SK-N-SH (cell line): ENCODE data around the gene TET2. TPM values are rescaled to one million over a fixed set of nuclear protein-coding genes. Genes with fewer than 3 reads are reported as not detected.

ENCODE experiments used
- CTCF ChIA-PET: fragments of 300-600, 350-600 bp; formaldehyde crosslinking; extraction: SDS; loops from one replicate; lab custom pipeline; 2021; lab: Yijun Ruan, JAX
- POLR2A ChIA-PET: fragments of 350-600 bp; sonication (Branson Sonifier 250); formaldehyde crosslinking; extraction: SDS; loops from one replicate; lab custom pipeline; 2020; ENCODE audit warnings: antibody characterized with exemption, inconsistent platforms; lab: Yijun Ruan, JAX
- DNase-seq: peaks from one replicate; pipeline ENCODE4 v3.0.0; 2012
- H2AFZ ChIP-seq: fragments of 200-600 bp; sonication (generic); 2 replicates; pipeline ENCODE4 v1.8.1; 2016; ENCODE audit warnings: antibody characterized with exemption, mild to moderate bottlenecking, low read depth
- H3F3A ChIP-seq: fragments of 200-600 bp; sonication (generic); replicated peaks from 2 replicates; pipeline ENCODE3; 2016; ENCODE audit warnings: antibody characterized with exemption, mild to moderate bottlenecking; ENCODE audit not compliant: insufficient read depth
- H3K27ac ChIP-seq, 2 experiments: fragments of 200-500 bp in 1 of 2; fragments of 200-600 bp in 1 of 2; sonication (Bioruptor generic) in 1 of 2; sonication (generic), shearing (Covaris generic) in 1 of 2; 2 replicates each; pipeline versions ENCODE4 v1.5.1 to v1.6.1; 2014 to 2016; ENCODE audit warnings: low read depth in 2 of 2, inconsistent platforms in 1 of 2, low read length in 1 of 2, mild to moderate bottlenecking in 1 of 2, mixed read lengths in 1 of 2
- H3K27me3 ChIP-seq: fragments of 200-600 bp; sonication (generic), shearing (Covaris generic); 2 replicates; pipeline ENCODE4 v1.6.1; 2016; ENCODE audit warnings: mixed run types; ENCODE audit not compliant: insufficient read depth
- H3K36me3 ChIP-seq, 2 experiments: fragments of 200-500 bp in 1 of 2; fragments of 200-600 bp in 1 of 2; sonication (Bioruptor generic) in 1 of 2; sonication (generic) in 1 of 2; replicated peaks in 1 of 2; 2 replicates each; pipeline versions ENCODE3 to v1.5.1; 2014 to 2016; ENCODE audit warnings: low read length in 1 of 2, mild to moderate bottlenecking in 1 of 2; ENCODE audit not compliant: insufficient read depth in 2 of 2, control insufficient read depth in 1 of 2
- H3K4me1 ChIP-seq, 2 experiments: fragments of 200-500 bp in 1 of 2; fragments of 200-600 bp in 1 of 2; sonication (Bioruptor generic) in 1 of 2; sonication (generic), shearing (Covaris generic) in 1 of 2; 2 replicates each; pipeline versions ENCODE4 v1.5.1 to v1.6.1; 2014 to 2016; ENCODE audit warnings: low read depth in 1 of 2, low read length in 1 of 2, mixed run types in 1 of 2; ENCODE audit not compliant: insufficient read depth in 2 of 2, control insufficient read depth in 1 of 2
- H3K4me2 ChIP-seq: fragments of 200-600 bp; sonication (generic), shearing (Covaris generic); 2 replicates; pipeline ENCODE4 v1.6.1; 2017; ENCODE audit warnings: mixed run types
- H3K4me3 ChIP-seq, 2 experiments: fragments of 200-500 bp in 1 of 2; fragments of 200-600 bp in 1 of 2; sonication (Bioruptor generic) in 1 of 2; sonication (generic), shearing (Covaris generic) in 1 of 2; 2 replicates each; pipeline versions ENCODE4 v1.5.1 to v1.8.1; 2014 to 2016; ENCODE audit warnings: low read depth in 2 of 2, inconsistent platforms in 1 of 2, low read length in 1 of 2, mild to moderate bottlenecking in 1 of 2, mixed read lengths in 1 of 2, moderate library complexity in 1 of 2
- H3K79me2 ChIP-seq: fragments of 200-600 bp; sonication (generic); 2 replicates; pipeline ENCODE4 v1.8.1; 2017; ENCODE audit warnings: mild to moderate bottlenecking; ENCODE audit not compliant: insufficient read depth
- H3K9ac ChIP-seq: fragments of 200-600 bp; sonication (generic); 2 replicates; pipeline ENCODE4 v1.6.1; 2017; ENCODE audit warnings: mixed run types
- H3K9me2 ChIP-seq: fragments of 200-600 bp; sonication (generic); 2 replicates; pipeline ENCODE4 v1.6.1; 2017; ENCODE audit warnings: mixed run types
- H3K9me3 ChIP-seq: fragments of 200-600 bp; sonication (generic); 2 replicates; pipeline ENCODE4 v1.6.1; 2017; ENCODE audit warnings: mixed run types, mild to moderate bottlenecking, moderate library complexity
- H4K20me1 ChIP-seq: fragments of 200-600 bp; sonication (generic); 2 replicates; pipeline ENCODE4 v1.6.1; 2017; ENCODE audit warnings: mild to moderate bottlenecking, mixed run types; ENCODE audit not compliant: insufficient read depth
- CHD2 ChIP-seq: fragments of 150-350 bp; IDR thresholded peaks from 2 replicates; pipeline ENCODE4 v1.6.1; 2018; ENCODE audit warnings: low read length; ENCODE audit not compliant: partially characterized antibody
- ELF1 ChIP-seq: IDR thresholded peaks from 2 replicates; pipeline ENCODE4 v1.4.0; 2012
- FOSL2 ChIP-seq: IDR thresholded peaks from 2 replicates; pipeline ENCODE4 v1.4.0; 2012; ENCODE audit warnings: low read depth, mild to moderate bottlenecking, moderate library complexity, borderline replicate concordance
- GABPA ChIP-seq: IDR thresholded peaks from 2 replicates; pipeline ENCODE4 v1.4.0; 2012; ENCODE audit warnings: low read depth, mild to moderate bottlenecking
- GATA2 ChIP-seq: sonication (generic); formaldehyde crosslinking; IDR thresholded peaks from 2 replicates; pipeline ENCODE4 v1.5.0; 2020; ENCODE audit warnings: mild to moderate bottlenecking, missing genetic modification reagents
- MEF2A ChIP-seq: IDR thresholded peaks from 2 replicates; pipeline ENCODE4 v1.4.0; 2012; ENCODE audit warnings: low read depth, borderline replicate concordance
- NFIC ChIP-seq: IDR thresholded peaks from 2 replicates; pipeline ENCODE4 v1.4.0; 2012; ENCODE audit warnings: borderline replicate concordance
- NRF1 ChIP-seq: IDR thresholded peaks from 2 replicates; pipeline ENCODE4 v1.6.1; 2012; ENCODE audit warnings: low read depth, mild to moderate bottlenecking, low read length
- POLR2AphosphoS5 ChIP-seq: IDR thresholded peaks from 2 replicates; pipeline ENCODE4 v1.6.1; 2012; ENCODE audit warnings: low read depth, low read length
- RAD21 ChIP-seq: IDR thresholded peaks from 2 replicates; pipeline ENCODE4 v1.6.1; 2012; ENCODE audit warnings: mild to moderate bottlenecking, low read length
- RCOR1 ChIP-seq: fragments of 150-350 bp; IDR thresholded peaks from 2 replicates; pipeline ENCODE4 v1.6.1; 2017; ENCODE audit warnings: antibody characterized with exemption, low read length
- RFX5 ChIP-seq: IDR thresholded peaks from 2 replicates; pipeline ENCODE4 v1.6.1; 2012; ENCODE audit warnings: mild to moderate bottlenecking, improper control_type of control experiment, low read length
- SMC3 ChIP-seq: IDR thresholded peaks from 2 replicates; pipeline ENCODE4 v1.6.1; 2012; ENCODE audit warnings: low read depth, low read length, improper control_type of control experiment
- TAF1 ChIP-seq: IDR thresholded peaks from 2 replicates; pipeline ENCODE4 v1.6.1; 2012; ENCODE audit warnings: low read depth, mild to moderate bottlenecking, low read length, moderate library complexity, borderline replicate concordance
- YY1 ChIP-seq: IDR thresholded peaks from 2 replicates; pipeline ENCODE4 v1.4.0; 2012; ENCODE audit warnings: low read depth, mild to moderate bottlenecking
- WGBS: methylation state at CpG from one replicate; pipeline ENCODE4 v1.1.6; 2017; ENCODE audit warnings: low lambda C conversion rate; 5-methylcytosine and 5-hydroxymethylcytosine counted together
- polyA plus RNA-seq, 3 experiments: library from polyadenylated mRNA; depleted of rRNA; stranded (reverse); fragments of >200 nt; gene quantifications; 2 replicates each; pipeline ENCODE4 v1.2.3, GENCODE V29; 2012
- TF ChIP-seq, protein P1 (sequence below): fragments of 150-350 bp; IDR thresholded peaks from 2 replicates; pipeline ENCODE4 v1.6.1; 2017; ENCODE audit warnings: antibody characterized with exemption, low read length, low read depth, borderline replicate concordance
- TF ChIP-seq, protein P2 (sequence below): IDR thresholded peaks from 2 replicates; pipeline ENCODE4 v1.6.1; 2012; ENCODE audit warnings: mild to moderate bottlenecking, low read depth, low read length, moderate library complexity
- TF ChIP-seq, protein P3 (sequence below): IDR thresholded peaks from 2 replicates; pipeline ENCODE4 v1.4.0; 2012; ENCODE audit warnings: low read depth, borderline replicate concordance

The TET2 gene
- polyA plus RNA-seq, 1 of the 3 experiments (the other 2 are of a cell fraction): 3.5 TPM

DNA sequence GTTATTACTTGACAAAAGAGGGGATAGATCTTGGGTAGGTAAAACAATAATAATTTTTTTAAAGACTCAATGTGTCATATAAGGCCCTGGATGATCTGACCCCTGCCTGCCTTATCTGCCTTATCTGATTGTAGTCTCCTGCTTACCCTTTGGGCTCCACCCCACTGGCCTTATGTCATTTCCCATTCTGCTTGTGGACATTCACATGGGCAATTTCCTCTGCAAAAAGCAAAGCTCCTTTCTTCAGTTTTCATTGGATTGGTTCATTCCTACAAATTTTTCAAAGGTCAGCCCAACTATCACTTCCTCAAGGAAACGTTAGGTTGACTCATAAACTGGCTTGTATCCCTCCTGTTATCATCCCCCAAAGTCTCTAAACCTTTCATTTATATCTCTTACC lies 15.7 kb upstream of the TET2 start:
- H3K9ac ChIP-seq: no peak overlapping the region
- no peaks in the 10 kb centered on the region for H3K9me2 ChIP-seq
- no peaks in the 10 kb centered on the region for H4K20me1 ChIP-seq
- TF ChIP-seq GABPA (no peak), MEF2A (no peak), CHD2 (no peak), ELF1 (no peak), GATA2 (no peak), POLR2AphosphoS5 (no peak), NFIC (no peak), RCOR1 (no peak), SMC3 (no peak), FOSL2 (no peak)
- 82% methylated on average over 1 of the region's 1 CpG for WGBS
- no peaks in the 10 kb centered on the region for H3K79me2 ChIP-seq
- H2AFZ ChIP-seq: no peak overlapping the region
- no peak for DNase-seq
- peaks cover 0 to 2% of the 10 kb centered on the region in 2 experiments; a peak in 1 of 4 replicates for H3K4me1 ChIP-seq
- no peaks in the 10 kb centered on the region for H3K27me3 ChIP-seq
- ChIA-PET CTCF (interaction anchor here (1.1 to 2.2 kb wide), 3 partner anchors 10 to 342 kb away, joined by 4 to 16 read pairs (median 4); partner anchors contain the start of gene PPA2), POLR2A (no interaction called here)
- no peak overlapping the region for H3K27ac ChIP-seq
- no peaks in the 10 kb centered on the region for H3K9me3 ChIP-seq
- no peak overlapping the region for H3K4me3 ChIP-seq
- no peaks in the 10 kb centered on the region for H3K36me3 ChIP-seq
- H3K4me2 ChIP-seq: no peak overlapping the region
- H3F3A ChIP-seq: no peaks in the 10 kb centered on the region

DNA sequence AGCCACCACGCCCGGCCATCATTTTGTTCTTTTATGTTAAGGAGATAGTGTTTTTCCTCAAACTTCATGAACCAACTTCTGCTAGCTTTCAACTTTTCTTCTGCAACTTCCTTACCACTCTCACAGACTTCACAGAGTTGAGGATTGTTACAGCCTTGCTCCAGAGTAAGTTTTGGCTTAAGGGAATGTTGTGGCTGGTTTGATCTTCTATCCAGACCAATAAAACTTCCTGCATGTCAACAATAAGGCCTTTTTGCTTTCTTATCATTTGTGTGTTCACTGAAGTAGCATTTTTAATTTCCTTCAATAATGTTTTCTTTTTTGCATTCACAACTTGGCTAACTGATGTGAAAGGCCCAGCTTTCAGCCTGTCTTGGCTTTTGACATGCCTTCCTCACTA lies 12.7 kb upstream of the TET2 start:
- Histone ChIP-seq H3K9ac (no peak overlapping the region), H4K20me1 (no peaks in the 10 kb centered on the region), H3K9me2 (no peaks in the 10 kb centered on the region), H3K27me3 (no peaks in the 10 kb centered on the region), H3K36me3 (no peaks in the 10 kb centered on the region), H2AFZ (no peak overlapping the region), H3K27ac (no peak overlapping the region), H3K4me2 (no peak overlapping the region), H3K9me3 (no peaks in the 10 kb centered on the region), H3K79me2 (no peaks in the 10 kb centered on the region), H3K4me3 (no peak overlapping the region), H3F3A (no peaks in the 10 kb centered on the region), H3K4me1 (no peaks in the 10 kb centered on the region)
- CTCF ChIA-PET: interaction anchor here (1.5 kb wide), 1 partner anchor 340 kb away, joined by 8 read pairs; the partner anchor contains the start of gene PPA2
- POLR2A ChIA-PET: no interaction called here
- no peak for DNase-seq
- WGBS: 96% methylated on average over 2 of the region's 2 CpGs
- no peak for TF ChIP-seq NRF1
- TF ChIP-seq, protein P1, sequence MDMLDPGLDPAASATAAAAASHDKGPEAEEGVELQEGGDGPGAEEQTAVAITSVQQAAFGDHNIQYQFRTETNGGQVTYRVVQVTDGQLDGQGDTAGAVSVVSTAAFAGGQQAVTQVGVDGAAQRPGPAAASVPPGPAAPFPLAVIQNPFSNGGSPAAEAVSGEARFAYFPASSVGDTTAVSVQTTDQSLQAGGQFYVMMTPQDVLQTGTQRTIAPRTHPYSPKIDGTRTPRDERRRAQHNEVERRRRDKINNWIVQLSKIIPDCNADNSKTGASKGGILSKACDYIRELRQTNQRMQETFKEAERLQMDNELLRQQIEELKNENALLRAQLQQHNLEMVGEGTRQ: no peak
- TF ChIP-seq, protein P2, sequence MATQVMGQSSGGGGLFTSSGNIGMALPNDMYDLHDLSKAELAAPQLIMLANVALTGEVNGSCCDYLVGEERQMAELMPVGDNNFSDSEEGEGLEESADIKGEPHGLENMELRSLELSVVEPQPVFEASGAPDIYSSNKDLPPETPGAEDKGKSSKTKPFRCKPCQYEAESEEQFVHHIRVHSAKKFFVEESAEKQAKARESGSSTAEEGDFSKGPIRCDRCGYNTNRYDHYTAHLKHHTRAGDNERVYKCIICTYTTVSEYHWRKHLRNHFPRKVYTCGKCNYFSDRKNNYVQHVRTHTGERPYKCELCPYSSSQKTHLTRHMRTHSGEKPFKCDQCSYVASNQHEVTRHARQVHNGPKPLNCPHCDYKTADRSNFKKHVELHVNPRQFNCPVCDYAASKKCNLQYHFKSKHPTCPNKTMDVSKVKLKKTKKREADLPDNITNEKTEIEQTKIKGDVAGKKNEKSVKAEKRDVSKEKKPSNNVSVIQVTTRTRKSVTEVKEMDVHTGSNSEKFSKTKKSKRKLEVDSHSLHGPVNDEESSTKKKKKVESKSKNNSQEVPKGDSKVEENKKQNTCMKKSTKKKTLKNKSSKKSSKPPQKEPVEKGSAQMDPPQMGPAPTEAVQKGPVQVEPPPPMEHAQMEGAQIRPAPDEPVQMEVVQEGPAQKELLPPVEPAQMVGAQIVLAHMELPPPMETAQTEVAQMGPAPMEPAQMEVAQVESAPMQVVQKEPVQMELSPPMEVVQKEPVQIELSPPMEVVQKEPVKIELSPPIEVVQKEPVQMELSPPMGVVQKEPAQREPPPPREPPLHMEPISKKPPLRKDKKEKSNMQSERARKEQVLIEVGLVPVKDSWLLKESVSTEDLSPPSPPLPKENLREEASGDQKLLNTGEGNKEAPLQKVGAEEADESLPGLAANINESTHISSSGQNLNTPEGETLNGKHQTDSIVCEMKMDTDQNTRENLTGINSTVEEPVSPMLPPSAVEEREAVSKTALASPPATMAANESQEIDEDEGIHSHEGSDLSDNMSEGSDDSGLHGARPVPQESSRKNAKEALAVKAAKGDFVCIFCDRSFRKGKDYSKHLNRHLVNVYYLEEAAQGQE: no peak
- no peak for TF ChIP-seq RAD21
- TF ChIP-seq RFX5: no peak
- TF ChIP-seq YY1: no peak
- TF ChIP-seq, protein P3, sequence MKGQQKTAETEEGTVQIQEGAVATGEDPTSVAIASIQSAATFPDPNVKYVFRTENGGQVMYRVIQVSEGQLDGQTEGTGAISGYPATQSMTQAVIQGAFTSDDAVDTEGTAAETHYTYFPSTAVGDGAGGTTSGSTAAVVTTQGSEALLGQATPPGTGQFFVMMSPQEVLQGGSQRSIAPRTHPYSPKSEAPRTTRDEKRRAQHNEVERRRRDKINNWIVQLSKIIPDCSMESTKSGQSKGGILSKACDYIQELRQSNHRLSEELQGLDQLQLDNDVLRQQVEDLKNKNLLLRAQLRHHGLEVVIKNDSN: no peak
- no peak for TF ChIP-seq TAF1
- TF ChIP-seq, all 33 proteins: peak for 0
